Glutamatergic neuron (in vitro differentiated cells): ENCODE measurements around the gene C1QTNF9B. TPM values are rescaled to one million over a fixed set of nuclear protein-coding genes. Genes with fewer than 3 reads are reported as not detected.

Source experiments
- DNase-seq: peaks from one replicate; pipeline ENCODE4 v3.0.0; 2022
- H3K27ac Mint-ChIP-seq: one replicate; pipeline ENCODE4 v1.8.0; 2020; ENCODE audit warnings: mild to moderate bottlenecking, mixed read lengths, inconsistent platforms; ENCODE audit not compliant: unreplicated experiment
- H3K27me3 Mint-ChIP-seq: one replicate; pipeline ENCODE4 v1.8.0; 2020; ENCODE audit warnings: mild to moderate bottlenecking, moderate library complexity, mixed read lengths, inconsistent platforms; ENCODE audit not compliant: unreplicated experiment
- H3K36me3 Mint-ChIP-seq: one replicate; pipeline ENCODE4 v1.8.0; 2020; ENCODE audit warnings: mild to moderate bottlenecking, mixed read lengths, inconsistent platforms; ENCODE audit not compliant: unreplicated experiment
- H3K4me1 Mint-ChIP-seq: one replicate; pipeline ENCODE4 v1.8.0; 2020; ENCODE audit warnings: mild to moderate bottlenecking, low read depth, mixed read lengths, inconsistent platforms; ENCODE audit not compliant: unreplicated experiment
- H3K4me3 Mint-ChIP-seq: one replicate; pipeline ENCODE4 v1.8.0; 2020; ENCODE audit warnings: mild to moderate bottlenecking, mixed read lengths, inconsistent platforms; ENCODE audit not compliant: unreplicated experiment
- H3K9me3 Mint-ChIP-seq: one replicate; pipeline ENCODE4 v1.8.0; 2020; ENCODE audit warnings: mild to moderate bottlenecking, moderate library complexity, mixed read lengths, inconsistent platforms; ENCODE audit not compliant: unreplicated experiment
- total RNA-seq: library from RNA; stranded (reverse); fragmentation: NEBNext Ultra II Directional; extraction: Animal tissue kit (Norgen Biotek cat#: 25700); gene quantifications from one replicate; pipeline ENCODE4 v1.2.1, GENCODE V29; 2021; ENCODE audit not compliant: unreplicated experiment
- TF ChIP-seq, protein P1 (sequence below): fragments of 200-600 bp; sonication (generic); IDR thresholded peaks from one replicate; pipeline ENCODE4 v1.5.0; 2021; ENCODE audit not compliant: partially characterized antibody, unreplicated experiment

The C1QTNF9B gene
- total RNA-seq, 1 donor from 2014 or later, result not detected

GRCh38 chr13:23849670-23850069 lies 47.6 kb downstream of the C1QTNF9B start:
- Mint-ChIP-seq H3K4me1 (peaks cover 9% of the 10 kb centered on the region), H3K9me3 (no peaks in the 10 kb centered on the region), H3K36me3 (no peaks in the 10 kb centered on the region), H3K4me3 (no peak overlapping the region), H3K27me3 (no peaks in the 10 kb centered on the region), H3K27ac (no peak overlapping the region)
- DNase-seq, result no peak
- TF ChIP-seq, protein P1, sequence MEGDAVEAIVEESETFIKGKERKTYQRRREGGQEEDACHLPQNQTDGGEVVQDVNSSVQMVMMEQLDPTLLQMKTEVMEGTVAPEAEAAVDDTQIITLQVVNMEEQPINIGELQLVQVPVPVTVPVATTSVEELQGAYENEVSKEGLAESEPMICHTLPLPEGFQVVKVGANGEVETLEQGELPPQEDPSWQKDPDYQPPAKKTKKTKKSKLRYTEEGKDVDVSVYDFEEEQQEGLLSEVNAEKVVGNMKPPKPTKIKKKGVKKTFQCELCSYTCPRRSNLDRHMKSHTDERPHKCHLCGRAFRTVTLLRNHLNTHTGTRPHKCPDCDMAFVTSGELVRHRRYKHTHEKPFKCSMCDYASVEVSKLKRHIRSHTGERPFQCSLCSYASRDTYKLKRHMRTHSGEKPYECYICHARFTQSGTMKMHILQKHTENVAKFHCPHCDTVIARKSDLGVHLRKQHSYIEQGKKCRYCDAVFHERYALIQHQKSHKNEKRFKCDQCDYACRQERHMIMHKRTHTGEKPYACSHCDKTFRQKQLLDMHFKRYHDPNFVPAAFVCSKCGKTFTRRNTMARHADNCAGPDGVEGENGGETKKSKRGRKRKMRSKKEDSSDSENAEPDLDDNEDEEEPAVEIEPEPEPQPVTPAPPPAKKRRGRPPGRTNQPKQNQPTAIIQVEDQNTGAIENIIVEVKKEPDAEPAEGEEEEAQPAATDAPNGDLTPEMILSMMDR, result no peak

- DNase-seq, result no peak
- Mint-ChIP-seq H3K4me1 (peaks cover 9% of the 10 kb centered on the region), H3K27ac (no peak overlapping the region), H3K27me3 (no peaks in the 10 kb centered on the region), H3K9me3 (no peaks in the 10 kb centered on the region), H3K36me3 (no peaks in the 10 kb centered on the region), H3K4me3 (no peak overlapping the region)
- TF ChIP-seq, protein P1, result no peak
Measured at GRCh38 chr13:23848646-23849141, 48.6 kb downstream of the C1QTNF9B start.

GRCh38 chr13:23848019-23848418 lies 49.3 kb downstream of the C1QTNF9B start:
- no peak overlapping the region for H3K27ac Mint-ChIP-seq
- TF ChIP-seq, protein P1, result no peak
- H3K9me3 Mint-ChIP-seq, result no peaks in the 10 kb centered on the region
- H3K27me3 Mint-ChIP-seq, result no peaks in the 10 kb centered on the region
- no peak overlapping the region for H3K4me3 Mint-ChIP-seq
- DNase-seq, result no peak
- no peaks in the 10 kb centered on the region for H3K36me3 Mint-ChIP-seq
- peaks cover 9% of the 10 kb centered on the region for H3K4me1 Mint-ChIP-seq

- TF ChIP-seq, protein P1, result no peak
- Mint-ChIP-seq H3K27ac (no peak overlapping the region), H3K9me3 (no peaks in the 10 kb centered on the region), H3K36me3 (no peaks in the 10 kb centered on the region), H3K4me3 (no peak overlapping the region), H3K27me3 (no peaks in the 10 kb centered on the region), H3K4me1 (peaks cover 9% of the 10 kb centered on the region)
- no peak for DNase-seq
Measured at GRCh38 chr13:23847497-23847896, 49.8 kb downstream of the C1QTNF9B start.

DNA sequence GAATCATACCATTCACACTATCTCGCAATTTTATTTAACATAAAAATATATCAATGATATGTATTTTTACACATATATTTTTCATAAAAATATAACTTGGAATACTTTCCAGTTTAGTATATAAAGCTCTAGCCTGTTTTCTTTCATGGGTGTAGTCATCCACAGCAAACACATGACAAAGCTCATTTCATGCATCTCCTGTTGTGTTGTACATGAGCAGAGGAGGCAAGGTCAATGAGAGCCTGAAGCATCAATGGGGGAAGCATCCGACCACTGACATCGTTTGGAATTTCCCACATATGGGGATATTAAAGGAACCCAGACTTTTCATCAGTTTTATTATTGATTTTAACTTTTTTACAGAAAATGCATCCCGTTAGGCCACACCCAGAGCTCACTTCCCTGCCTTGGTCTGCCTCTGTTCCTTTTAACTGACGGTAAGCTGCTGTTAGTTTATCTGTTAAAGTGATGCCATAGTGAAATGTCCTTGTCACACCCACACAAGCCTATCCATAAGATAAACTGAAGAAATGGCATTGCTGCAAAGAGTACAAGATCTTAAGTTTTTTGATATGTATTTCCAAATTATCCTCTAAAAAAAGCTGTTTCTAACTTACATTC lies 52.1 kb downstream of the C1QTNF9B start:
- Mint-ChIP-seq H3K9me3 (no peaks in the 10 kb centered on the region), H3K4me1 (peaks cover 5% of the 10 kb centered on the region)
- TF ChIP-seq, protein P1, result no peak

More for the DNA sequence above, 52.1 kb downstream of the C1QTNF9B start:
- no peak for DNase-seq
- no peak overlapping the region for H3K4me3 Mint-ChIP-seq
- no peak overlapping the region for H3K27ac Mint-ChIP-seq
- no peaks in the 10 kb centered on the region for H3K27me3 Mint-ChIP-seq
- H3K36me3 Mint-ChIP-seq, result no peaks in the 10 kb centered on the region
